WERI-Rb-1 (cell line): ENCODE data around the gene CCL5.
A peak's percentile ranks its signal among the peaks of the same experiment; 100 is the strongest.

ENCODE experiments used
- DNase-seq: peaks from one replicate; pipeline ENCODE4 v3.0.0-alpha.2; 2020
- H3K27ac ChIP-seq: fragments of 250-450 bp; sonication (Bioruptor Pico); 2 replicates; pipeline ENCODE4 v1.5.1; 2020; ENCODE audit warnings: mild to moderate bottlenecking, moderate library complexity
- H3K27me3 ChIP-seq: fragments of 250-450 bp; sonication (Bioruptor Pico); 2 replicates; pipeline ENCODE4 v1.5.1; 2021; ENCODE audit warnings: mild to moderate bottlenecking, low read depth, moderate library complexity; ENCODE audit not compliant: insufficient read depth, severe bottlenecking
- H3K36me3 ChIP-seq: fragments of 250-450 bp; sonication (Bioruptor Pico); 2 replicates; pipeline ENCODE4 v1.5.1; 2020; ENCODE audit warnings: mild to moderate bottlenecking, moderate library complexity
- H3K4me3 ChIP-seq: 2 replicates; pipeline ENCODE4 v1.5.1; 2011; ENCODE audit warnings: low read depth, mild to moderate bottlenecking, control low read depth, low read length
- H3K9me3 ChIP-seq: fragments of 250-450 bp; sonication (Bioruptor Pico); 2 replicates; pipeline ENCODE4 v1.5.1; 2021; ENCODE audit warnings: mild to moderate bottlenecking, moderate library complexity; ENCODE audit not compliant: severe bottlenecking
- TF ChIP-seq, protein P1 (sequence below): IDR thresholded peaks from 2 replicates; pipeline ENCODE4 v1.5.1; 2011; ENCODE audit warnings: low read depth, mild to moderate bottlenecking, control low read depth, inconsistent platforms, low read length

The CCL5 gene

GRCh38 chr17:35856603-35857002, 23.6 kb downstream of the CCL5 start:
- peaks cover 18% of the 10 kb centered on the region for H3K36me3 ChIP-seq
- DNase-seq = no peak
- no peaks in the 10 kb centered on the region for H3K9me3 ChIP-seq
- no peak overlapping the region for H3K4me3 ChIP-seq
- no peak overlapping the region for H3K27ac ChIP-seq
- TF ChIP-seq, protein P1, sequence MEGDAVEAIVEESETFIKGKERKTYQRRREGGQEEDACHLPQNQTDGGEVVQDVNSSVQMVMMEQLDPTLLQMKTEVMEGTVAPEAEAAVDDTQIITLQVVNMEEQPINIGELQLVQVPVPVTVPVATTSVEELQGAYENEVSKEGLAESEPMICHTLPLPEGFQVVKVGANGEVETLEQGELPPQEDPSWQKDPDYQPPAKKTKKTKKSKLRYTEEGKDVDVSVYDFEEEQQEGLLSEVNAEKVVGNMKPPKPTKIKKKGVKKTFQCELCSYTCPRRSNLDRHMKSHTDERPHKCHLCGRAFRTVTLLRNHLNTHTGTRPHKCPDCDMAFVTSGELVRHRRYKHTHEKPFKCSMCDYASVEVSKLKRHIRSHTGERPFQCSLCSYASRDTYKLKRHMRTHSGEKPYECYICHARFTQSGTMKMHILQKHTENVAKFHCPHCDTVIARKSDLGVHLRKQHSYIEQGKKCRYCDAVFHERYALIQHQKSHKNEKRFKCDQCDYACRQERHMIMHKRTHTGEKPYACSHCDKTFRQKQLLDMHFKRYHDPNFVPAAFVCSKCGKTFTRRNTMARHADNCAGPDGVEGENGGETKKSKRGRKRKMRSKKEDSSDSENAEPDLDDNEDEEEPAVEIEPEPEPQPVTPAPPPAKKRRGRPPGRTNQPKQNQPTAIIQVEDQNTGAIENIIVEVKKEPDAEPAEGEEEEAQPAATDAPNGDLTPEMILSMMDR = no peak
- no peaks in the 10 kb centered on the region for H3K27me3 ChIP-seq

DNA sequence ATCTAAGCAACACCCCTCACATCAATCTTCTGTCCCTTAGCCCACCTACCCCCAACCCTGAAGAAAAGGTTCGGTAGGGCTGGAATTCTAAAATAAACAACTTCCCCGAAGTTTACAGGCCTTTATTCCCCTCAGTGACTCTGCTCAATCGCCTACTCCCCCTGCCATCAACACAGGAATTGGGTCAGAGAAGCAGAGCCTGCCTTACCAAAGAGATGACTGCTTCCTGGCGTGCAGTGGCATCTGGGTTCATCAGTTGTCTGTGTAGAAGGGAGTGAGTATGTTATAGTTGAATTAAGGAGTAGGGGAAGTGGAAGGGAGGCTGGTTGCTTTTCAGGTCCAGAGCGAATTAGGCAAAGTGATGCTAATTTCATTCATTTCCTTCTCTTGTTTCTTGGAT, 24.2 kb downstream of the CCL5 start:
- no peak for DNase-seq
- no peak overlapping the region for H3K4me3 ChIP-seq
- no peak overlapping the region for H3K27ac ChIP-seq
- peaks cover 18% of the 10 kb centered on the region for H3K36me3 ChIP-seq
- no peaks in the 10 kb centered on the region for H3K27me3 ChIP-seq
- TF ChIP-seq, protein P1 = no peak
- H3K9me3 ChIP-seq = no peaks in the 10 kb centered on the region

DNA sequence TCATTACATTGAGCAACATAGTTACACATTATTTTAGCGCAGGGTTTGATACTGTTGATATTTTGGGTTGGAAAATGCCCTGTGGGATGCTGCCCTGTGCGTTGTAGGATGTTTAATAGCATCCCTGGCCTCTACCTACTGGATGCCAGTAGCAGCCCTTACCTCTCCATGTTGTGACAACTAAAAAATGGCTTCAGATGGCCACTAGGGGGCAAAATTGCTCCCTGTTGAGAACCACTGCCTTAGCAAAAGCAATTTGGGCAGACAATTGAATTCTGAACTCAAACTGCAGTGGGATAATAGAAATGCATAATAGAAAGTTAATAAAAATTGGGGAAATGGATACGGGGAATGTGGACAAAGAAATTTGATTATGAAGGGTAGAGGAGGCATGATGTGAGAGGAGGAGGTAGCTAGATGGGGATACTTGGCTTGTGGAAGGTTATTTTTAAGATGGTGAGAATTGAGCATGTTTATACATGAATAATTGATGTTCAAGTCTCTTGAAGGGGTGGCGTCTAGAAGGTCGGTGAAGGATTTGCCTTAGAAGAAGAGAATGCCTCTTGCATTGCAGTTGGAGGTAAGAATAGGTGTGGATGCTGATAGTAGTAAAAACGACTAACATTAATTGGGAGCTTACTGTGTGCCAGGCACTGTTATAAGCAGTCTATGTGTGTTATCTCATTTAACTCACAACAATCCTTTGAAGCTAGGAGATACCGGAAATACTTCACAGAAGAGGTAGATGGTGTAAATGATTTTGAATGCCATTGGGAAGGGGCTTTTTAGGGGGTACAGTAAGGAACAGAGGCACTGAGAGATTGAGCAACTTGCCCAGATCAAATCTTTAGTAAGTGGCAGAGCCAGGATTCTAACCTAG, 30.5 kb downstream of the CCL5 start:
- Histone ChIP-seq H3K27me3 (no peaks in the 10 kb centered on the region), H3K4me3 (no peak overlapping the region), H3K36me3 (peaks cover 58% of the 10 kb centered on the region), H3K9me3 (no peaks in the 10 kb centered on the region), H3K27ac (no peak overlapping the region)
- DNase-seq = peak; percentile 60
- TF ChIP-seq, protein P1 = peak; percentile 68

GRCh38 chr17:35847633-35848373, 32.4 kb downstream of the CCL5 start:
- TF ChIP-seq, protein P1 = no peak
- no peak for DNase-seq
- Histone ChIP-seq H3K27ac (no peak overlapping the region), H3K27me3 (no peaks in the 10 kb centered on the region), H3K36me3 (peaks cover 74% of the 10 kb centered on the region), H3K9me3 (no peaks in the 10 kb centered on the region), H3K4me3 (no peak overlapping the region)

DNA sequence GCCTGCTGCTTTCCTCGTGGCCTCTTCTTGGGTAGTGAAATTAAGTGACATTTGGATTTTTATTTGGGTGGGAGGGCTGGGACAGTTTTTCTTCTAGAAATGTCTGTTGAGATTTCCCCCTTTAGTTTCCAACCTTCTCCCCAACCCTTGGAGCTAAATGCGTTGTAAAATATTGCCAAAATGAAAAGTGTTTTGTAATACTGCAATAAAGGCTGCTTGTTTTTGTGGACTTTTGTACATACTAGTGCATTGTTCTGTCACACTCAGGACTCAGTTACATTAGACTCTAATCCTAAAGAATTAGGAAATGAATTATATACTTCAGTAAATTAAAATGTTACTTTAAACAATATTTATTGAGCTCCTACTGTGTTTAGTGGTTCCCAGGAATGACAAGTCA, 33.2 kb downstream of the CCL5 start:
- no peaks in the 10 kb centered on the region for H3K27me3 ChIP-seq
- no peaks in the 10 kb centered on the region for H3K9me3 ChIP-seq
- TF ChIP-seq, protein P1 = no peak
- no peak overlapping the region for H3K4me3 ChIP-seq
- DNase-seq = no peak
- H3K36me3 ChIP-seq = peaks cover 74% of the 10 kb centered on the region
- H3K27ac ChIP-seq = no peak overlapping the region
